Neuronal stem cell (in vitro differentiated cells): ENCODE measurements around the gene FMNL1.

Source experiments
- DNase-seq: peaks from one replicate; pipeline ENCODE4 v3.0.0-alpha.2; 2013; ENCODE audit warnings: low spot score
- H2AFZ ChIP-seq: one replicate; pipeline ENCODE4 v1.6.1; 2013; ENCODE audit warnings: mild to moderate bottlenecking, low read length, inconsistent platforms
- H2AK5ac ChIP-seq: 2 replicates; pipeline ENCODE4 v1.6.1; 2013; ENCODE audit warnings: low read depth, mild to moderate bottlenecking, inconsistent platforms, low read length, moderate library complexity, mixed read lengths
- H2BK120ac ChIP-seq: 2 replicates; pipeline ENCODE4 v1.6.1; 2013; ENCODE audit warnings: low read depth, mild to moderate bottlenecking, inconsistent platforms, low read length, moderate library complexity, mixed read lengths
- H2BK12ac ChIP-seq: one replicate; pipeline ENCODE4 v1.6.1; 2013; ENCODE audit warnings: low read length, inconsistent platforms
- H2BK15ac ChIP-seq: 2 replicates; pipeline ENCODE4 v1.6.1; 2013; ENCODE audit warnings: mild to moderate bottlenecking, low read length, inconsistent platforms, mixed read lengths
- H2BK5ac ChIP-seq: one replicate; pipeline ENCODE4 v1.6.1; 2013; ENCODE audit warnings: inconsistent platforms, mild to moderate bottlenecking, low read length, moderate library complexity
- H3K14ac ChIP-seq: one replicate; pipeline ENCODE4 v1.6.1; 2013; ENCODE audit warnings: low read length, inconsistent platforms
- H3K18ac ChIP-seq: 2 replicates; pipeline ENCODE4 v1.6.1; 2013; ENCODE audit warnings: low read length, inconsistent platforms
- H3K23ac ChIP-seq: 2 replicates; pipeline ENCODE4 v1.6.1; 2013; ENCODE audit warnings: low read depth, mild to moderate bottlenecking, mixed read lengths, low read length, inconsistent platforms; ENCODE audit not compliant: poor library complexity
- H3K27ac ChIP-seq: replicated peaks from 3 replicates; pipeline ENCODE4 v1.5.1; 2013; ENCODE audit warnings: low read length, inconsistent platforms
- H3K27me3 ChIP-seq, 3 experiments: 2 replicates each; pipeline ENCODE4 v1.6.1; 2013; ENCODE audit warnings: low read length in 3 of 3, mild to moderate bottlenecking in 2 of 3, inconsistent platforms in 1 of 3, low read depth in 1 of 3, mixed read lengths in 1 of 3, moderate library complexity in 1 of 3; ENCODE audit not compliant: control insufficient read depth in 3 of 3, insufficient read depth in 3 of 3
- H3K36me3 ChIP-seq, 2 donors: replicated peaks in 1 of 2; 2 replicates each; pipeline ENCODE4 v1.6.1; 2013; ENCODE audit warnings: low read length in 2 of 2; ENCODE audit not compliant: control insufficient read depth in 2 of 2, insufficient read depth in 2 of 2
- H3K4ac ChIP-seq: 2 replicates; pipeline ENCODE4 v1.6.1; 2013; ENCODE audit warnings: inconsistent platforms, mild to moderate bottlenecking, low read length, moderate library complexity
- H3K4me1 ChIP-seq, 2 donors: 1 replicate in 1 of 2; 2 replicates in 1 of 2; pipeline ENCODE4 v1.6.1; 2013; ENCODE audit warnings: low read length in 2 of 2, low read depth in 1 of 2; ENCODE audit not compliant: control insufficient read depth in 2 of 2, insufficient read depth in 1 of 2
- H3K4me2 ChIP-seq: one replicate; pipeline ENCODE4 v1.6.1; 2013; ENCODE audit warnings: mild to moderate bottlenecking, low read length, inconsistent platforms; ENCODE audit not compliant: insufficient read depth, poor library complexity, severe bottlenecking
- H3K4me3 ChIP-seq, 2 donors: 2 replicates each; pipeline ENCODE4 v1.5.1; 2013; ENCODE audit warnings: low read length in 2 of 2, mild to moderate bottlenecking in 2 of 2, inconsistent platforms in 1 of 2, moderate library complexity in 1 of 2
- H3K79me1 ChIP-seq: one replicate; pipeline ENCODE4 v1.6.1; 2013; ENCODE audit warnings: low read depth, mild to moderate bottlenecking, inconsistent platforms, low read length, moderate library complexity
- H3K9ac ChIP-seq: one replicate; pipeline ENCODE4 v1.6.1; 2013; ENCODE audit warnings: mild to moderate bottlenecking, low read depth, low read length, inconsistent platforms; ENCODE audit not compliant: poor library complexity
- H3K9me3 ChIP-seq, 2 donors: replicated peaks in 1 of 2; 2 replicates each; pipeline versions ENCODE3 to v1.6.1; 2013; ENCODE audit warnings: low read length in 2 of 2, mild to moderate bottlenecking in 2 of 2, inconsistent platforms in 1 of 2, low read depth in 1 of 2, mixed read lengths in 1 of 2, moderate library complexity in 1 of 2; ENCODE audit not compliant: control insufficient read depth in 2 of 2, insufficient read depth in 1 of 2
- H4K8ac ChIP-seq: one replicate; pipeline ENCODE4 v1.6.1; 2013; ENCODE audit warnings: low read depth, mild to moderate bottlenecking, inconsistent platforms, low read length, moderate library complexity
- H4K91ac ChIP-seq: one replicate; pipeline ENCODE4 v1.6.1; 2013; ENCODE audit warnings: low read length, low read depth, mild to moderate bottlenecking, inconsistent platforms; ENCODE audit not compliant: poor library complexity
- WGBS, 2 donors: extraction: QIAGEN DNeasy Blood & Tissue Kit; methylation state at CpG; one replicate each; pipeline ENCODE4 v1.1.7; 2013; ENCODE audit warnings: missing lambda C conversion rate in 2 of 2, mixed read lengths in 1 of 2; ENCODE audit not compliant: insufficient read length in 2 of 2, insufficient replicate concordance in 1 of 2; ENCODE audit errors: extremely low coverage in 2 of 2; 5-methylcytosine and 5-hydroxymethylcytosine counted together

FMNL1 gene

GRCh38 chr17:45287526-45288500, 66.1 kb downstream of the FMNL1 start:
- no peak overlapping the region for H2BK5ac ChIP-seq
- no CpG with 5 or more reads among the region's 10 CpGs for WGBS, 2 donors
- H2BK120ac ChIP-seq, result no peak overlapping the region
- no peaks in the 10 kb centered on the region for H3K27me3 ChIP-seq
- peaks cover 30 to 82% of the 10 kb centered on the region in 2 donors for H3K36me3 ChIP-seq
- no peak overlapping the region for H4K91ac ChIP-seq
- no peaks in the 10 kb centered on the region for H3K79me1 ChIP-seq
- H2AK5ac ChIP-seq, result no peak overlapping the region
- H3K14ac ChIP-seq, result no peak overlapping the region
- H3K27ac ChIP-seq, result no peak overlapping the region
- no peaks in the 10 kb centered on the region for H3K4me1 ChIP-seq
- no peaks in the 10 kb centered on the region for H3K9me3 ChIP-seq
- no peak overlapping the region for H3K23ac ChIP-seq
- no peak overlapping the region for H2BK15ac ChIP-seq
- H3K18ac ChIP-seq, result no peak overlapping the region
- H2AFZ ChIP-seq, result no peak overlapping the region
- no peak overlapping the region for H3K4me2 ChIP-seq
- H3K4me3 ChIP-seq, result no peak overlapping the region
- no peak overlapping the region for H3K4ac ChIP-seq
- H3K9ac ChIP-seq, result no peak overlapping the region
- no peak for DNase-seq
- no peak overlapping the region for H4K8ac ChIP-seq
- no peak overlapping the region for H2BK12ac ChIP-seq

DNA sequence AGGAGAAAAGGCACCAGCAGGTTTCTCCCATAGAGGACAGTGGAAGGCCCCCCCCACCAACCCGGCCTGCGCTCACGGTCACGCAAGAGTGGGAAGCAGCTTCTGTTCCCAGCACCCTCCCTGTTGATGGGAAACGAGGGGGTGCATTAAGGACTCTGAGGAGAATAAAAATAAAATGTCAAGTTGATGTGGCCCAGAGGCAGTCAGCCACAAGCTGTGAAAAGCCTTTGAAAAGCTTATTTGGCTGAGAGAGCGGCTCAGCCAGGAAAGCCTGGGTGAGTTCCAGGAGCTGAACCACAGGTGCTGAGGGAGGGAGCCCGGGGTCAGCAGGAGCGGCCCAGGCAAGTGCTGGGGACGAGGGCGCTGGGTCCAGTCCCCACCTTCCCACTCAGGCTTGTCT, 67.1 kb downstream of the FMNL1 start:
- WGBS, 2 donors, result no CpG with 5 or more reads among the region's 10 CpGs
- Histone ChIP-seq H3K79me1 (no peaks in the 10 kb centered on the region), H3K27me3 (no peaks in the 10 kb centered on the region), H2BK12ac (no peak overlapping the region), H2BK120ac (no peak overlapping the region), H3K4me1 (peaks cover 0 to 3% of the 10 kb centered on the region in 2 donors), H3K9me3 (no peaks in the 10 kb centered on the region), H2BK5ac (no peak overlapping the region), H3K27ac (no peak overlapping the region), H2BK15ac (no peak overlapping the region), H3K14ac (no peak overlapping the region), H3K23ac (no peak overlapping the region), H3K4me2 (no peak overlapping the region), H3K9ac (no peak overlapping the region), H3K36me3 (peaks cover 20 to 72% of the 10 kb centered on the region in 2 donors), H4K8ac (no peak overlapping the region), H3K4ac (no peak overlapping the region), H2AK5ac (no peak overlapping the region), H3K4me3 (no peak overlapping the region), H4K91ac (no peak overlapping the region), H2AFZ (no peak overlapping the region), H3K18ac (no peak overlapping the region)
- DNase-seq, result no peak

GRCh38 chr17:45289301-45290268, 67.9 kb downstream of the FMNL1 start:
- no peak overlapping the region for H3K4ac ChIP-seq
- H3K9ac ChIP-seq, result no peak overlapping the region
- H3K9me3 ChIP-seq, result no peaks in the 10 kb centered on the region
- H2BK15ac ChIP-seq, result no peak overlapping the region
- no peak overlapping the region for H3K4me2 ChIP-seq
- peaks cover 0 to 3% of the 10 kb centered on the region in 2 donors for H3K4me1 ChIP-seq
- no peak overlapping the region for H2BK5ac ChIP-seq
- no peak overlapping the region for H4K8ac ChIP-seq
- no peak overlapping the region for H2AFZ ChIP-seq
- H3K27ac ChIP-seq, result no peak overlapping the region
- H2AK5ac ChIP-seq, result no peak overlapping the region
- no peak overlapping the region for H3K4me3 ChIP-seq
- DNase-seq, result no peak
- no peak overlapping the region for H3K23ac ChIP-seq
- H3K14ac ChIP-seq, result no peak overlapping the region
- no peak overlapping the region for H2BK12ac ChIP-seq
- no peak overlapping the region for H4K91ac ChIP-seq
- no peaks in the 10 kb centered on the region for H3K27me3 ChIP-seq
- H3K36me3 ChIP-seq, result peaks cover 14 to 64% of the 10 kb centered on the region in 2 donors
- H3K79me1 ChIP-seq, result peaks cover 1% of the 10 kb centered on the region
- no CpG with 5 or more reads among the region's 15 CpGs for WGBS, 2 donors
- no peak overlapping the region for H3K18ac ChIP-seq
- H2BK120ac ChIP-seq, result no peak overlapping the region
